Hepatic stellate cell (primary cell): ENCODE results near the gene SLC9A7.
"Not testable (repeated sequence)": the region's sequence is repeated elsewhere in the genome, so short reads cannot be mapped to it uniquely, and the experiment has no call there.

Experiments used
- DNase-seq: peaks from one replicate; pipeline ENCODE4 v3.0.0; 2011; ENCODE audit warnings: low spot score

Gene SLC9A7

GRCh38 chrX:46754036-46754435 lies 4.9 kb downstream of the SLC9A7 start:
- DNase-seq = no peak

- DNase-seq = no peak
Observed at GRCh38 chrX:46750889-46751288, 8.0 kb downstream of the SLC9A7 start.

GRCh38 chrX:46744009-46744408 lies 14.9 kb downstream of the SLC9A7 start:
- no peak for DNase-seq

DNA sequence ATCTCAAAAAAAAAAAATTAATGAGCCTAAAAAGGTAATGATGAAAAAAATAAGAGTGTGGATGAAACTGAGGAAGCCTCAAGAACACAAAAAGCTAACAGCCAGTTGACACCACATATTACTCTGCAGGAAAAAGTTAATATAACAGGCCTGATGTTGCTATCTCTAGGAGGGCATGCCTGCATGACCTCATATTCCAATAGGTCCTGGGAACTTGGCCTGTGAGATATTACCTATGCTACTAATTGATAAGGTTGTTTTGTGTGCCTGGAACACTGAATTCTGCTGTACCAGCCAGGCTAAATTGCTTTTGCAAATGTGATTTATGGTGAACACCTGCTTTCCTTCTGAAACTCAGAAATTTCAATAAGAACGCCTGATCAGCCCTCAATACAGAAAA lies 15.9 kb downstream of the SLC9A7 start:
- no peak for DNase-seq

GRCh38 chrX:46739736-46740135 lies 19.2 kb downstream of the SLC9A7 start:
- DNase-seq = no peak

- peak; percentile 9 for DNase-seq
Observed at GRCh38 chrX:46737462-46737861, 21.5 kb downstream of the SLC9A7 start.

DNA sequence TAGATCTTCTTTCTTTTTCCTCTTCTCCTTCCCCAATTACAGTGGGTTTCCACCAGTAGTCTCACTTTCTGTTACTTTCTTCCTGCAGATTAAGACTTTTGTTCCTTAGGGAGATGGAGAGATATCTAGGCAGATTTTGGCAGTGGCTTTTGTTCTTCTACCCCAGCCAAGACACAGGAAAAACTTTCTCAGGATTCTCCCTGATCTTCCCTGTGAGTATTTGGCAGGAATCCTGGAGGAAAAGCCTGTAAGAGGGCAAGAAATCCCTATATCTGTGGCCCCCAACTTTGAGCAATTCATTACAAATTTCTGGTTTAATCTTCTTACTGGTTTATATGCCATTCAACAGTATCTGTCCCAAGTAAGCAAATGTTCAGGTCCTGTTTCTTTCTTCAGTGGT lies 21.9 kb downstream of the SLC9A7 start:
- DNase-seq = no peak

DNA sequence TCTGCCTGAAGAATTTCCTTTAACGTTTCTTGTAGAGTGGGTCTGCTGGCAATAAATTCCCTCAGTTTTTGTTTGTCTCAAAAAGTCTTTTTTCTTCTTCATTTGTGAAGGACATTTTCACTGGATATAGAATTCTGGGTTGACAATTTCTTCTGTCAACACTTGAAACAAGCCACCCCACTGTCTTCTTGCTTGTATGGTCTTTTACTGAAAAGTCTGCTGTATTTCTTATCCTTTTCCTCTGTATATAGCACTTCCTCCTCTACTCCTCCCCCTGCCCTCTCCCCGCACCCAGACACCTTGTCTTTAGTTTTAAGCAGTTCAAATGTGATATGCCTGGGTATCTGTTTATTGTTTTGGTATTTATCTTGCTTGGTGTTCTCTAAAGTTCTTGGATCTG lies 23.3 kb downstream of the SLC9A7 start:
- no peak for DNase-seq

DNA sequence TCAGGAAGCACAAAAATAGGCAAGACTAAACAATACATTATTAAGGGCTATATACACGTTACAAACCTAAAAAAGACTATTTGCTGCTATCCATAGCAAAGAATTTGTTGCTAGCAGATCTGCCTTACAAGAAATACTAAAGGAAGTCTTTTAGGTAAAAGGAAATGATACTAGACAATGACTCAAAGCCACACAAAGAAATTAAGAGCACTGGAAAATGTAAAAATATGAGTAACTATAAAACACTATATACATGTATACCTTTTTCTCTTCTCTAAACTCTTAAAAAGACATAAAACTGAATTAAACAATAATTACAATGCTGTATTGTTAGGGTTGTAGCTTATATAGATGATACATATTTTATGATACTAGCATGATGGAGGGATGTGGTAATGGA lies 25.7 kb downstream of the SLC9A7 start:
- no peak for DNase-seq

- DNase-seq = no peak
Observed at GRCh38 chrX:46730765-46731164, 28.2 kb downstream of the SLC9A7 start.

DNA sequence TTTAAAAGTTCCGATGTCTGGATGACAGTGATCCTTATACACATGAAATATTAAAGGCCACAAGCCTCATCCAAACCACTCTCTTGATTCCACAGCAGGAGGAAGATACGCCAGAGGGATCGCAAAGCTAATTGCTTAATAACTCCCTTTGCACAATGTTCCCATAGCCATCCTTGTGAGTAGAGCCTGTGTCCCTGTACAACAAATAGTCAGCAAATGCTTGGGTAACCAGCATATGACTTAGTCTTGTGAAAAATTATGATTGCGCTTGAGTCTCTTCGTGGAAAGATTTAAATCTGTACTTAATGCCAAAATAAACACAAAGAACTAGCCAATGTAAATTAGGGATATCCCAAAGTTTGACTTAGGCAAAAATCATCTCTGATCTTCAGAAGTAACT lies 31.5 kb downstream of the SLC9A7 start:
- no peak for DNase-seq

DNA sequence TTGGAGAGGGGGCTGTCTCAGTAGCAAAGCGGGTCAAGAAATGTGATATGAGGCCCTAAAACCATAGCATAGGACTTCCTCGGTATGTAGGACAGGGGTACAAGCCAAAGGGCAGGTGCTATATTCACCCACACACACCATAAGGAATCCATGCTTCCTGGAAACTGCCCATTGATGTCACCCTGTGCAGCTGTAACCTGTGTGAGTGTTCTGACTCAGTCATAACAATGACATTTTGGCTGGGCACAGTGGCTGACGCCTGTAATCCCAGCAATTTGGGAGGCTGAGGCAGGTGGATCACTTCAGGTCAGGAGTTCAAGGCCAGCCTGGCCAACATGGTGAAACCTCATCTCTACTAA lies 35.4 kb downstream of the SLC9A7 start:
- not testable (repeated sequence) for DNase-seq

- no peak for DNase-seq
Observed at GRCh38 chrX:46722742-46723568, 36.0 kb downstream of the SLC9A7 start.

- DNase-seq = no peak
Observed at GRCh38 chrX:46716796-46717195, 42.1 kb downstream of the SLC9A7 start.

- DNase-seq = no peak
Observed at GRCh38 chrX:46715997-46716396, 42.9 kb downstream of the SLC9A7 start.

DNA sequence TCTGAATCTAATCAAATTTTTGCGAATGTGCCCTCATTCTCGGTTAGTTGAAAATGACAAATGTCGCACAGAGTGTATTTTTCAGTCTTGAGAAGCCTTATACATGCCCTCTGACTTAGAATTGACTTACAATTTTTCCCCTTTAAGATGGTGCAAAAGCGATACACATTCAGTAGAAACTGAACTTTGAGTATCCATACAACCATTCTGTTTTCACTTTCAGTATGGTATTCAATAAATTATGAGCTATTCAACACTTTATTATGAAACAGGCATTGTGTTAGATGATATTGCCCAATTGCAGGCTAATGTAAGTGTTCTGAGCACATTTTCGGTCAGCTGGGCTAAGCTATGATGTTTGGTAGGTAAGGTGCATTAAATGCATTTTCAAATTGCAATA lies 43.4 kb downstream of the SLC9A7 start:
- no peak for DNase-seq

GRCh38 chrX:46713672-46714490 lies 45.0 kb downstream of the SLC9A7 start:
- no peak for DNase-seq

- no peak for DNase-seq
Observed at GRCh38 chrX:46712764-46713163, 46.2 kb downstream of the SLC9A7 start.

GRCh38 chrX:46710927-46711623 lies 47.8 kb downstream of the SLC9A7 start:
- DNase-seq = no peak

GRCh38 chrX:46710425-46710824 lies 48.5 kb downstream of the SLC9A7 start:
- DNase-seq = peak; percentile 22

GRCh38 chrX:46707274-46707965 lies 51.5 kb downstream of the SLC9A7 start:
- no peak for DNase-seq

- no peak for DNase-seq
Observed at GRCh38 chrX:46704767-46705386, 54.0 kb downstream of the SLC9A7 start.
